Suprapubic skin (tissue), 4 donors: ENCODE data around the gene BTN2A1. TPM values are rescaled to one million over a fixed set of nuclear protein-coding genes. Genes with fewer than 3 reads are reported as not detected.

Experiments used
- DNase-seq, 2 donors: peaks; one replicate each; pipeline ENCODE4 v3.0.0-alpha.2; 2019; ENCODE audit warnings: low spot score in 2 of 2
- H3K27ac ChIP-seq: fragments of 200-600 bp; sonication (generic); one replicate; pipeline ENCODE4 v1.5.1; 2019
- H3K27me3 ChIP-seq: fragments of 200-600 bp; sonication (generic); one replicate; pipeline ENCODE4 v1.5.1; 2019
- H3K36me3 ChIP-seq: fragments of 200-600 bp; sonication (generic); one replicate; pipeline ENCODE4 v1.5.1; 2019
- H3K4me1 ChIP-seq: fragments of 200-600 bp; sonication (generic); one replicate; pipeline ENCODE4 v1.5.1; 2019
- H3K4me3 ChIP-seq: fragments of 200-600 bp; sonication (generic); one replicate; pipeline ENCODE4 v1.5.1; 2019; ENCODE audit warnings: mild to moderate bottlenecking
- H3K9me3 ChIP-seq: fragments of 200-600 bp; sonication (generic); one replicate; pipeline ENCODE4 v1.5.1; 2019
- CTCF ChIP-seq, 2 donors: fragments of 200-600 bp in 1 of 2; fragments of 450-650 bp in 1 of 2; sonication (generic) in 1 of 2; IDR thresholded peaks; one replicate each; pipeline ENCODE4 v1.5.1; 2016 to 2019; ENCODE audit warnings: antibody characterized with exemption in 2 of 2, mild to moderate bottlenecking in 1 of 2, moderate library complexity in 1 of 2
- EP300 ChIP-seq: sonication (generic); formaldehyde crosslinking; IDR thresholded peaks from one replicate; pipeline ENCODE4 v1.6.1; 2017; ENCODE audit warnings: antibody characterized with exemption
- POLR2A ChIP-seq, 2 donors: fragments of 450-650 bp; IDR thresholded peaks; one replicate each; pipeline ENCODE4 v1.6.1; 2017; ENCODE audit warnings: antibody characterized with exemption in 2 of 2, mild to moderate bottlenecking in 2 of 2, moderate library complexity in 2 of 2
- POLR2AphosphoS5 ChIP-seq, 3 donors: sonication (generic); formaldehyde crosslinking; IDR thresholded peaks; one replicate each; pipeline ENCODE4 v1.6.1; 2017; ENCODE audit warnings: antibody characterized with exemption in 3 of 3
- WGBS: methylation state at CpG from one replicate; pipeline ENCODE4 v1.1.5; 2018; 5-methylcytosine and 5-hydroxymethylcytosine counted together
- total RNA-seq, 4 donors: library from RNA; depleted of rRNA; stranded (reverse); fragments of >200 nt; gene quantifications; one replicate each; pipeline ENCODE4 v1.1.0, GENCODE V29; 2016

The BTN2A1 gene
- total RNA-seq, 4 donors from 2014 or later, result 9.1 to 31.9 (median 12.9) TPM

DNA sequence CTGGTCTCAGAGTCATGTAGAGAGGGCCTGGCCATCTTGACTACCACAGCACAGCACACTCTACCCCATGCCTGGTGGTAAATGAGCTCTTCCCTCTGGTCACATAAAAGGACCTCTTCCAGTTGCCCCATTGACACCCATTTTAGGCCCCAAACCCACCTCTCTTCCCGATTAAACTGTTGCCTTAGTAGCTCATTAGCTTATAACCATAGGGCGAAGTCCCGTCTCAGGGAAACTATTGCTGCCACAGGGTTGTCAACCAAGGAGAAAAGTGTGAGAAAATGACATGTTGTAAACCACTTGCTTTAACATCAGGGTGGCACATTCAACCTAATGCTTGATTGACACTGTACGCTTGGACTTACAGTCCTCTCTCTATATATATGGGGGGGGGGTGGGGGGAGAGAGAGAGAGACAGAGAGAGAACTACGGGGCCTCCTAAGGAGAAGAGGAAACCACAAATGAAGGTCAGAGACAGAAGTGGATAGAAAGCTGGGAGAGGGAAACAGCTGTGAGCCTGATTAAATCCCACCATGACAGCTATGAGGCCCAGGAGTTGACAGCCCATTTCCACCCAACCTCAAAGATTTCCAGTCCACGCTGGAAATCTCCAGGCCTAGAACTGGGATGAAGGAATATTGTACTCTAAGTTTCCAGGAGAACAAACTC, 27.5 kb downstream of the BTN2A1 start:
- Histone ChIP-seq H3K9me3 (no peaks in the 10 kb centered on the region), H3K4me3 (no peak overlapping the region), H3K27me3 (no peaks in the 10 kb centered on the region), H3K27ac (no peak overlapping the region), H3K36me3 (no peaks in the 10 kb centered on the region), H3K4me1 (no peaks in the 10 kb centered on the region)
- no peak for TF ChIP-seq POLR2A (IDR thresholded peaks at IDR 0.05)
- no peak for TF ChIP-seq EP300
- TF ChIP-seq CTCF (IDR thresholded peaks at IDR 0.05), result no peak
- TF ChIP-seq POLR2AphosphoS5 (IDR thresholded peaks at IDR 0.05), result no peak
- WGBS, result 89% methylated on average over 6 of the region's 6 CpGs
- no peak for DNase-seq

DNA sequence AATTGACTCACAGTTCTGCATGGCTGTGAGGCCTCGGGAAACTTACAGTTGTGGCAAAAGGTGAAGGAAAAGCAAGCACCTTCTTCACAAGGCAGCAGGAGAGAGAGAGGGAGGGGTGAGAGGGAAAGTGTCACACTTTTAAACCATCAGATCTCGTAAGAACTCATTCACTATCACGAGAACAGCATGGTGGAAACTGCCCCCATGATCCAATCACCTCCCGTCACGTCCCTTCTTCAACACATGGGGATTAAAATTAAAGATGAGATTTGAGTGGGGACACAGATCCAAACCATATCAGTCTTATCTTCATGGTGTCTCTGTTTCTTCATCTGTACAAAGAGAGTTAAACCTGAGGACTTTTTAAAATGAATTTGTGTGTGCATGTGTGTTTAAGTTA, 28.6 kb downstream of the BTN2A1 start:
- Histone ChIP-seq H3K36me3 (no peaks in the 10 kb centered on the region), H3K9me3 (no peaks in the 10 kb centered on the region), H3K27ac (no peak overlapping the region), H3K27me3 (no peaks in the 10 kb centered on the region), H3K4me3 (no peak overlapping the region), H3K4me1 (no peaks in the 10 kb centered on the region)
- no peak for DNase-seq
- TF ChIP-seq EP300, result no peak
- TF ChIP-seq CTCF (IDR thresholded peaks at IDR 0.05), result no peak
- TF ChIP-seq POLR2A (IDR thresholded peaks at IDR 0.05), result no peak
- no peak for TF ChIP-seq POLR2AphosphoS5 (IDR thresholded peaks at IDR 0.05)
- WGBS, result 89% methylated on average over 5 of the region's 5 CpGs

DNA sequence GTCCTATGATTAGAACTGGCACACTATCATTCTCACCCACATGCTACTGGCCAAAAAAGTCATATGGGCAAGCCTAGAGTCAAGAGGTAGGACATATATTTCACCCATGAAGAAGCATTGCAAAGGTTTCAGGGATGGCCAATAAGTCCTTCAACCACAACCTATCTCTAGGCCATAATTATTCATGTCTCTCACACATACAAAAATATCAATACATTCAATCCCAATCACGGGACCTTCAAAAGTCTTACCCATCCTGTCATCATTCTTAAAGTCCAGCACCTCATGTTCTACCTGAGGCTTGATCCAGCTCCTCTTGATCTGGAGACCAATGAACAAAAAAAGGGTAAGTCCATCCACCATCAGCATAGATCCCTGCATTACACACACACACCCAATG, 29.7 kb downstream of the BTN2A1 start:
- 100% methylated on average over 1 of the region's 1 CpG for WGBS

GRCh38 chr6:26489996-26490964, 32.5 kb downstream of the BTN2A1 start:
- H3K4me1 ChIP-seq, result no peaks in the 10 kb centered on the region
- H3K36me3 ChIP-seq, result no peaks in the 10 kb centered on the region
- no peak for TF ChIP-seq POLR2A (IDR thresholded peaks at IDR 0.05)
- TF ChIP-seq CTCF (IDR thresholded peaks at IDR 0.05), result no peak
- no peak for TF ChIP-seq EP300
- no peak for TF ChIP-seq POLR2AphosphoS5 (IDR thresholded peaks at IDR 0.05)
- no peaks in the 10 kb centered on the region for H3K27me3 ChIP-seq
- no peak for DNase-seq
- H3K27ac ChIP-seq, result no peak overlapping the region
- H3K9me3 ChIP-seq, result no peaks in the 10 kb centered on the region
- 86% methylated on average over 8 of the region's 8 CpGs for WGBS
- no peak overlapping the region for H3K4me3 ChIP-seq

More for the DNA sequence above, 29.7 kb downstream of the BTN2A1 start:
- Histone ChIP-seq H3K36me3 (no peaks in the 10 kb centered on the region), H3K9me3 (no peaks in the 10 kb centered on the region), H3K4me1 (no peaks in the 10 kb centered on the region), H3K4me3 (no peak overlapping the region), H3K27me3 (no peaks in the 10 kb centered on the region), H3K27ac (no peak overlapping the region)
- TF ChIP-seq CTCF (IDR thresholded peaks at IDR 0.05) (no peak), POLR2A (IDR thresholded peaks at IDR 0.05) (no peak), EP300 (no peak), POLR2AphosphoS5 (IDR thresholded peaks at IDR 0.05) (no peak)
- DNase-seq, result no peak

DNA sequence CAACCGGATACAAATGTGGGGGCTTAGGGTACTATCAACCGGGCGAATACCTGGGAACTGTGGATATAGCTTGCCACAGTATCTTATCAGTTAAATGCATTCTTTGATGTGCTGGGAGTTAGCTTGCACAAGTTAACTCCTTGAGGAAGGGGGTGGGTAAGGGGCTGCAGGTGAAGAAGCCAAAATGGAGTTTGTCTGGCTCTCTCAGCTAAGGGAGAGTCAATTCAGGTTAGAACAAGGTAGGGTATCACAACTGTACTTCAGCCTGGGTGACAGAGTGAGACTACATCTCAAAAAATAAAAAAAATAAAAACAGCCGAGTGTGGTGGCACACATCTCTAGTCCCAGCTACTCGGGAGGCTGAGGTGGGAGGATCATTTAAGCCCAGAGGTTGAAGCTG, 33.8 kb downstream of the BTN2A1 start:
- 86% methylated on average over 5 of the region's 5 CpGs for WGBS
- no peak for TF ChIP-seq CTCF (IDR thresholded peaks at IDR 0.05)
- no peak for TF ChIP-seq POLR2A (IDR thresholded peaks at IDR 0.05)
- no peak for TF ChIP-seq EP300
- no peak for TF ChIP-seq POLR2AphosphoS5 (IDR thresholded peaks at IDR 0.05)
- no peaks in the 10 kb centered on the region for H3K9me3 ChIP-seq
- no peaks in the 10 kb centered on the region for H3K27me3 ChIP-seq
- H3K4me1 ChIP-seq, result no peaks in the 10 kb centered on the region
- H3K27ac ChIP-seq, result no peak overlapping the region
- H3K36me3 ChIP-seq, result no peaks in the 10 kb centered on the region
- DNase-seq, result no peak
- no peak overlapping the region for H3K4me3 ChIP-seq
